HepG2 (cell line): ENCODE results near the gene POLR1H. TPM values are rescaled to one million over a fixed set of nuclear protein-coding genes. Genes with fewer than 3 reads are reported as not detected.

ENCODE experiments used
- ATAC-seq: fragments of 200-7000 bp; cut with Tn5 transposase; 3 replicates; pipeline ENCODE4 v1.9.1; 2020; ENCODE audit warnings: mild to moderate bottlenecking, moderate library complexity
- BruUV-seq: library from RNA; stranded (reverse); fragments of 400-500 nt; replicated peaks from 2 replicates; lab custom pipeline; 2021; lab: Mats Ljungman, UMichigan
- CTCF ChIA-PET: fragments of 300-600 bp; formaldehyde crosslinking; extraction: SDS; loops from one replicate; lab custom pipeline; 2021; ENCODE audit warnings: low total read pairs, inconsistent platforms, low intra/inter-chr PET ratio; lab: Yijun Ruan, JAX
- POLR2A ChIA-PET: fragments of 350-600 bp; sonication (Branson Sonifier 250); formaldehyde crosslinking; loops from one replicate; lab custom pipeline; 2020; ENCODE audit warnings: antibody characterized with exemption, inconsistent platforms; lab: Yijun Ruan, JAX
- DNase-seq: peaks from one replicate; pipeline ENCODE4 v3.0.0-alpha.2; 2015; ENCODE audit warnings: low spot score
- FAIRE-seq: peaks from 3 replicates; lab custom pipeline; 2011; peaks lifted over from hg19 to GRCh38; lab: Jason Lieb, UNC
- H2AFZ ChIP-seq: one replicate; pipeline ENCODE4 v1.6.1; 2011; ENCODE audit warnings: low read length, inconsistent platforms
- H3K27ac ChIP-seq: fragments of 300-600 bp; 3 replicates; pipeline ENCODE4 v1.8.0; 2011; ENCODE audit warnings: mixed run types, mild to moderate bottlenecking, mixed read lengths, low read length, inconsistent platforms; ENCODE audit not compliant: insufficient read depth; ENCODE audit errors: extremely low read length
- H3K27me3 ChIP-seq, 2 experiments: fragments of 200-600 bp in 1 of 2; 2 replicates in 1 of 2; 3 replicates in 1 of 2; pipeline versions ENCODE4 v1.6.0 to v1.8.0; 2011; ENCODE audit warnings: low read length in 2 of 2, mild to moderate bottlenecking in 2 of 2, moderate library complexity in 2 of 2, inconsistent platforms in 1 of 2; ENCODE audit not compliant: insufficient read depth in 2 of 2, control insufficient read depth in 1 of 2
- H3K36me3 ChIP-seq, 2 experiments: fragments of 200-600 bp in 1 of 2; replicated peaks in 1 of 2; 2 replicates in 1 of 2; 3 replicates in 1 of 2; pipeline versions ENCODE4 v1.5.1 to v1.8.0; 2011; ENCODE audit warnings: low read length in 2 of 2, inconsistent platforms in 1 of 2; ENCODE audit not compliant: insufficient read depth in 2 of 2, control insufficient read depth in 1 of 2
- H3K4me1 ChIP-seq: 2 replicates; pipeline ENCODE4 v1.5.1; 2012; ENCODE audit warnings: low read length, inconsistent platforms; ENCODE audit not compliant: insufficient read depth
- H3K4me2 ChIP-seq: 2 replicates; pipeline ENCODE4 v1.6.0; 2011; ENCODE audit warnings: low read depth, low read length, inconsistent platforms
- H3K4me3 ChIP-seq, 3 experiments: fragments of 200-600 bp in 1 of 3; sonication (generic), shearing (Covaris generic) in 1 of 3; replicated peaks in 1 of 3; 2 replicates each; pipeline ENCODE4 v1.5.1; 2011 to 2016; ENCODE audit warnings: low read length in 3 of 3, inconsistent platforms in 2 of 3, low read depth in 2 of 3, mild to moderate bottlenecking in 2 of 3, control low read depth in 1 of 3, mixed read lengths in 1 of 3; ENCODE audit not compliant: insufficient read depth in 1 of 3
- H3K79me2 ChIP-seq: one replicate; pipeline ENCODE4 v1.6.1; 2011; ENCODE audit warnings: low read length, inconsistent platforms; ENCODE audit not compliant: insufficient read depth
- H3K9ac ChIP-seq: 2 replicates; pipeline ENCODE4 v1.6.0; 2011; ENCODE audit warnings: mild to moderate bottlenecking, low read depth, low read length, inconsistent platforms; ENCODE audit not compliant: insufficient read depth
- H3K9me3 ChIP-seq: 2 replicates; pipeline ENCODE4 v1.5.1; 2012; ENCODE audit warnings: mild to moderate bottlenecking, low read length
- H4K20me1 ChIP-seq: 2 replicates; pipeline ENCODE4 v1.6.0; 2011; ENCODE audit warnings: inconsistent platforms, mild to moderate bottlenecking, low read length, moderate library complexity; ENCODE audit not compliant: insufficient read depth
- KLF13 ChIP-seq: sonication (generic); formaldehyde crosslinking; IDR thresholded peaks from 2 replicates; pipeline ENCODE4 v1.4.0; 2020; ENCODE audit warnings: mild to moderate bottlenecking, missing genetic modification reagents
- PAF1 ChIP-seq: IDR thresholded peaks from 2 replicates; pipeline ENCODE4 v1.6.1; 2016; ENCODE audit warnings: missing genetic modification reagents, missing compliant biosample characterization
- SP5 ChIP-seq: IDR thresholded peaks from 2 replicates; pipeline ENCODE4 v1.6.1; 2016; ENCODE audit warnings: low read depth, borderline replicate concordance
- ZFP1 ChIP-seq: IDR thresholded peaks from 2 replicates; pipeline ENCODE4 v1.6.1; 2016
- ZNF205 ChIP-seq: IDR thresholded peaks from 2 replicates; pipeline ENCODE4 v1.6.1; 2018; ENCODE audit warnings: missing biosample characterization, missing genetic modification reagents
- ZNF446 ChIP-seq: sonication (generic); formaldehyde crosslinking; IDR thresholded peaks from 2 replicates; pipeline ENCODE4 v1.5.0; 2020; ENCODE audit warnings: mild to moderate bottlenecking, missing genetic modification reagents
- ZNF629 ChIP-seq: sonication (generic); formaldehyde crosslinking; conservative IDR thresholded peaks from 2 replicates; pipeline ENCODE4 v1.5.0; 2020; ENCODE audit warnings: missing genetic modification reagents
- ZNF703 ChIP-seq: sonication (generic); formaldehyde crosslinking; IDR thresholded peaks from 2 replicates; pipeline ENCODE4 v1.5.1; 2020; ENCODE audit warnings: missing genetic modification reagents, mild to moderate bottlenecking, moderate library complexity, borderline replicate concordance
- WGBS: methylation state at CpG from one replicate; pipeline ENCODE4 v1.1.6; 2017; ENCODE audit warnings: low lambda C conversion rate; 5-methylcytosine and 5-hydroxymethylcytosine counted together
- in situ Hi-C: cut with HindIII; loops from 2 replicates; pipeline ENCODE4 v1.10.0; 2017; ENCODE audit warnings: low pct_unique_long_range_greater_than_20kb; ENCODE audit not compliant: extremely low pct_ligation_motif_present
- intact Hi-C: fragments of 100-400 bp; cut with micrococcal nuclease; formaldehyde crosslinking; loops from one replicate; pipeline ENCODE4 v1.10.0; 2022; ENCODE audit not compliant: unreplicated experiment
- polyA plus RNA-seq, 8 experiments: library from polyadenylated mRNA; depleted of rRNA in 3 of 8; stranded (reverse) in 7 of 8; unstranded in 1 of 8; fragments of >200 nt; fragmentation: Illumina TruSeq in 4 of 8; extraction: Trizol in 4 of 8; gene quantifications; 2 replicates each; pipeline versions ENCODE4 v1.2.1 to v1.2.3, GENCODE V29; 2011 to 2016; ENCODE audit warnings: low read depth in 4 of 8, missing spikeins in 1 of 8, mixed read lengths in 1 of 8; ENCODE audit not compliant: insufficient read depth in 1 of 8
- total RNA-seq, 5 experiments: library from RNA; depleted of rRNA; stranded (reverse); fragments of >200 nt; fragmentation: Illumina TruSeq; extraction: Trizol; gene quantifications; 2 replicates each; pipeline ENCODE4 v1.2.3, GENCODE V29; 2016; ENCODE audit warnings: low read depth in 1 of 5
- TF ChIP-seq, protein P1 (sequence below): sonication (generic); formaldehyde crosslinking; IDR thresholded peaks from 2 replicates; pipeline ENCODE4 v1.5.0; 2020; ENCODE audit warnings: missing genetic modification reagents
- TF ChIP-seq, protein P2 (sequence below): sonication (generic); formaldehyde crosslinking; IDR thresholded peaks from 2 replicates; pipeline ENCODE4 v1.4.0; 2020; ENCODE audit warnings: missing genetic modification reagents
- TF ChIP-seq, protein P3 (sequence below): sonication (generic); formaldehyde crosslinking; IDR thresholded peaks from 2 replicates; pipeline ENCODE4 v1.4.0; 2020; ENCODE audit warnings: mild to moderate bottlenecking, missing genetic modification reagents
- TF ChIP-seq, protein P4 (sequence below), 2 experiments: sonication (generic) in 1 of 2; formaldehyde crosslinking in 1 of 2; IDR thresholded peaks; 2 replicates each; pipeline versions ENCODE4 v1.4.0 to v1.6.1; 2018 to 2020; ENCODE audit warnings: missing genetic modification reagents in 2 of 2, borderline replicate concordance in 1 of 2, low read depth in 1 of 2, mild to moderate bottlenecking in 1 of 2, missing biosample characterization in 1 of 2

The POLR1H gene
- total and polyA plus RNA-seq, 2 of the 13 experiments (the other 11 are each of a cell fraction or from before 2014, with no cell fraction given), result 61.4 to 79.8 TPM

DNA sequence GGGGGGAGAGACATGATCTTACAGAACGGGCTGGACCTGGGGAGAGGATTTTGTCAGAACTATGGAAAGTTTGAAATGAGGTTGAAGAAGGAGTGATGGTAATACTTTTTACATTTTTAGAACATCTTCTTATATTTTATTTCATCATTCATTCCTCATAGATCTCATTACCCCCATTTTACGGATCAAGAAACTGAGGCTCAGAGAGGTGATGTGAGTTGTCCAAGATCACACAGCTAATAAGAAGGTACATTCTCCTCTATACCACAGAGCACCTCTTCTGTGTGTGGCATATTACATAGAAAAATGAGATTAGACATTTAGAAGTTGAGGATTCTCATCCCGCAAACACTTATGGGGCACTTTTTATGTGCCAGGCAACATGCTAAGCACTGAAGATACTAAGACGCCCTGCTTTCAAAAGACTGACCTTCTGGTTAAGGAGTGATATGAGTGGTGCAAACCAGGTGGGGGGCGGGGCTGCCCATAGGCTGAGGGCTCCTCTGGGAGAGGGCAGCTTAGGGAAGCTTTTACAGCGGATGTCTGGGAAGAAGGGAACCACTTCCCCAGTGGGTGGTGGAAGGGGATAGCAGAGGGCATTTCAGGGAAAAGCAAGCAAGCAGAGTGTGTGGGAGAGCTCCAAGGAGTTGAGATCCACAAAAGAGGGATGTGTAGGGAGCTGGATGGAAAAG, 31.9 kb downstream of the POLR1H start:
- POLR2A ChIA-PET, result interaction anchor here (1.1 to 2.3 kb wide), 4 partner anchors 9 to 32 kb away, joined by 3 to 13 read pairs (median 4); partner anchors contain the start of genes POLR1H and PPP1R11
- Histone ChIP-seq H3K4me2 (no peak overlapping the region), H3K27ac (no peak overlapping the region), H3K79me2 (no peaks in the 10 kb centered on the region), H3K4me3 (no peak overlapping the region), H3K9ac (no peak overlapping the region), H2AFZ (no peak overlapping the region), H3K4me1 (peaks cover 67% of the 10 kb centered on the region), H3K27me3 (peaks cover 2 to 28% of the 10 kb centered on the region in 2 experiments; a peak in 3 of 5 replicates), H3K36me3 (no peaks in the 10 kb centered on the region), H4K20me1 (no peaks in the 10 kb centered on the region), H3K9me3 (no peaks in the 10 kb centered on the region)
- no TSS peak for BruUV-seq
- in situ Hi-C loops, result no loop called here
- CTCF ChIA-PET, result no interaction called here
- intact Hi-C loops, result no loop called here
- 73% methylated on average over 6 of the region's 6 CpGs for WGBS
- DNase-seq, result no peak
- no peak for ATAC-seq
- TF ChIP-seq KLF13 (CRISPR knock-in tag) (no peak), ZNF205 (CRISPR knock-in tag) (no peak), ZNF629 (CRISPR knock-in tag) (peak; percentile 74)
- TF ChIP-seq, protein P1, sequence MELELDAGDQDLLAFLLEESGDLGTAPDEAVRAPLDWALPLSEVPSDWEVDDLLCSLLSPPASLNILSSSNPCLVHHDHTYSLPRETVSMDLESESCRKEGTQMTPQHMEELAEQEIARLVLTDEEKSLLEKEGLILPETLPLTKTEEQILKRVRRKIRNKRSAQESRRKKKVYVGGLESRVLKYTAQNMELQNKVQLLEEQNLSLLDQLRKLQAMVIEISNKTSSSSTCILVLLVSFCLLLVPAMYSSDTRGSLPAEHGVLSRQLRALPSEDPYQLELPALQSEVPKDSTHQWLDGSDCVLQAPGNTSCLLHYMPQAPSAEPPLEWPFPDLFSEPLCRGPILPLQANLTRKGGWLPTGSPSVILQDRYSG, result no peak
- no peak for FAIRE-seq

DNA sequence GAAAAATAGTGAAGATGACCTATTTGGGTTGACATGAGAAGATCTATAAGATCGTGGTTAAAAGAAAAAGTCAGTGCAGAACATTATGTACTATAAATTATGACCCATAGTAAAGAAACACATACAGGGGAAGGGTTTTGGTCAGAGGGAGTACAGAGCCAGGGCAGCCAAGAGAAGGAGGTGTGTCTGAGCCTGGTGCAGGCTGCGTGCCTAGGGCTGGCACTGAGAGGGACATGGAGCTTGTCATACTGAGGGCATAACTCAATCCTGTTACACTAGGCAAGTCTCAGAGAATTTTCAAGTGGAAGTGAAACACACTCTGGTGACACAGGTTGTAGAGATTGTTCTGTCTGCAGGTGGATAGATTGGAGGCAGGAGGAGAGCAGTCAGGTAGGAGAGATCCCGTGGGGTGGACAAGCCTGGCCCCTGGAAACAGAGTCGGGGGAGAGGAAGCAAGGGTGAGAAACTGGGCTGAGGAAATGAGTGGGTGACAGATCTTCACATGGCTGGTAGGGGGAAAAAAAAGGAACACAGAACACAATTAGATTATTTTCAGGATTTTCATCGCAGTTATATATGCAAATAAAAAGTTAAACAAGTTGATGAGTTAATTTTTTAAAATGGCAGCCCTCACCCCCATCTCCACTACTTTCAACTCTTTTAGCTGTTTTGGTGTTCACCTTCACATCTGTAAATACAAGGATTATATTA, 33.0 kb downstream of the POLR1H start:
- Histone ChIP-seq H3K4me1 (peaks cover 78% of the 10 kb centered on the region), H3K27me3 (peaks cover 2 to 25% of the 10 kb centered on the region in 2 experiments; a peak in 3 of 5 replicates), H3K9ac (no peak overlapping the region), H2AFZ (no peak overlapping the region), H3K27ac (no peak overlapping the region), H3K4me2 (no peak overlapping the region), H3K36me3 (no peaks in the 10 kb centered on the region), H3K9me3 (no peaks in the 10 kb centered on the region), H3K4me3 (no peak overlapping the region), H4K20me1 (no peaks in the 10 kb centered on the region), H3K79me2 (no peaks in the 10 kb centered on the region)
- no peak for ATAC-seq
- no peak for FAIRE-seq
- in situ Hi-C loops (no loop called here), intact Hi-C loops (no loop called here)
- no peak for DNase-seq
- 41% methylated on average over 5 of the region's 5 CpGs for WGBS
- ChIA-PET POLR2A (interaction anchor here (1.1 to 2.3 kb wide), 2 partner anchors 8 to 27 kb away, joined by 3 to 13 read pairs; partner anchors contain the start of gene PPP1R11), CTCF (no interaction called here)
- no TSS peak for BruUV-seq
- TF ChIP-seq ZNF703 (CRISPR knock-in tag) (no peak), ZNF446 (CRISPR knock-in tag) (no peak), ZFP1 (CRISPR knock-in tag) (no peak), PAF1 (CRISPR knock-in tag) (no peak), SP5 (no peak)
- TF ChIP-seq, protein P2, sequence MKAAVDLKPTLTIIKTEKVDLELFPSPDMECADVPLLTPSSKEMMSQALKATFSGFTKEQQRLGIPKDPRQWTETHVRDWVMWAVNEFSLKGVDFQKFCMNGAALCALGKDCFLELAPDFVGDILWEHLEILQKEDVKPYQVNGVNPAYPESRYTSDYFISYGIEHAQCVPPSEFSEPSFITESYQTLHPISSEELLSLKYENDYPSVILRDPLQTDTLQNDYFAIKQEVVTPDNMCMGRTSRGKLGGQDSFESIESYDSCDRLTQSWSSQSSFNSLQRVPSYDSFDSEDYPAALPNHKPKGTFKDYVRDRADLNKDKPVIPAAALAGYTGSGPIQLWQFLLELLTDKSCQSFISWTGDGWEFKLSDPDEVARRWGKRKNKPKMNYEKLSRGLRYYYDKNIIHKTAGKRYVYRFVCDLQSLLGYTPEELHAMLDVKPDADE, result no peak
- TF ChIP-seq, protein P3, sequence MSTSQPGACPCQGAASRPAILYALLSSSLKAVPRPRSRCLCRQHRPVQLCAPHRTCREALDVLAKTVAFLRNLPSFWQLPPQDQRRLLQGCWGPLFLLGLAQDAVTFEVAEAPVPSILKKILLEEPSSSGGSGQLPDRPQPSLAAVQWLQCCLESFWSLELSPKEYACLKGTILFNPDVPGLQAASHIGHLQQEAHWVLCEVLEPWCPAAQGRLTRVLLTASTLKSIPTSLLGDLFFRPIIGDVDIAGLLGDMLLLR, result no peak
- TF ChIP-seq, protein P4, sequence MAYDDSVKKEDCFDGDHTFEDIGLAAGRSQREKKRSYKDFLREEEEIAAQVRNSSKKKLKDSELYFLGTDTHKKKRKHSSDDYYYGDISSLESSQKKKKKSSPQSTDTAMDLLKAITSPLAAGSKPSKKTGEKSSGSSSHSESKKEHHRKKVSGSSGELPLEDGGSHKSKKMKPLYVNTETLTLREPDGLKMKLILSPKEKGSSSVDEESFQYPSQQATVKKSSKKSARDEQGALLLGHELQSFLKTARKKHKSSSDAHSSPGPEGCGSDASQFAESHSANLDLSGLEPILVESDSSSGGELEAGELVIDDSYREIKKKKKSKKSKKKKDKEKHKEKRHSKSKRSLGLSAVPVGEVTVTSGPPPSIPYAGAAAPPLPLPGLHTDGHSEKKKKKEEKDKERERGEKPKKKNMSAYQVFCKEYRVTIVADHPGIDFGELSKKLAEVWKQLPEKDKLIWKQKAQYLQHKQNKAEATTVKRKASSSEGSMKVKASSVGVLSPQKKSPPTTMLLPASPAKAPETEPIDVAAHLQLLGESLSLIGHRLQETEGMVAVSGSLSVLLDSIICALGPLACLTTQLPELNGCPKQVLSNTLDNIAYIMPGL (CRISPR knock-in tag; IDR thresholded peaks at IDR 0.05; ENCODE audit: borderline replicate concordance in 1 of 2, low read depth in 1 of 2), result no peak
